GM12892 (cell line): Measurements from ENCODE around the gene ZBTB1.
"Not testable (repeated sequence)": the region's sequence is repeated elsewhere in the genome, so short reads cannot be mapped to it uniquely, and the experiment has no call there.

Source experiments
- DNase-seq: peaks from one replicate; pipeline ENCODE4 v3.0.0; 2011; ENCODE audit not compliant: insufficient read length
- FAIRE-seq: peaks from 2 replicates; lab custom pipeline; 2011; peaks lifted over from hg19 to GRCh38; lab: Jason Lieb, UNC
- POLR2A ChIP-seq: IDR thresholded peaks from 2 replicates; pipeline ENCODE4 v1.6.1; 2011; ENCODE audit warnings: low read depth, low read length, control low read depth
- POLR2AphosphoS5 ChIP-seq: IDR thresholded peaks from 2 replicates; pipeline ENCODE4 v1.6.1; 2011; ENCODE audit warnings: low read depth, low read length, control low read depth
- TAF1 ChIP-seq: IDR thresholded peaks from 2 replicates; pipeline ENCODE4 v1.6.1; 2011; ENCODE audit warnings: low read depth, mild to moderate bottlenecking, control low read depth, low read length, borderline replicate concordance

The ZBTB1 gene

GRCh38 chr14:64510825-64511671 lies 6.5 kb downstream of the ZBTB1 start:
- FAIRE-seq (peak; percentile 92), DNase-seq (no peak)
- TF ChIP-seq TAF1 (no peak), POLR2AphosphoS5 (no peak; the same call in 1 of the 2 replicates), POLR2A (no peak)

- FAIRE-seq (no peak), DNase-seq (no peak)
- TF ChIP-seq TAF1 (no peak), POLR2A (no peak), POLR2AphosphoS5 (no peak)
Observed at GRCh38 chr14:64513271-64513670, 8.7 kb downstream of the ZBTB1 start.

DNA sequence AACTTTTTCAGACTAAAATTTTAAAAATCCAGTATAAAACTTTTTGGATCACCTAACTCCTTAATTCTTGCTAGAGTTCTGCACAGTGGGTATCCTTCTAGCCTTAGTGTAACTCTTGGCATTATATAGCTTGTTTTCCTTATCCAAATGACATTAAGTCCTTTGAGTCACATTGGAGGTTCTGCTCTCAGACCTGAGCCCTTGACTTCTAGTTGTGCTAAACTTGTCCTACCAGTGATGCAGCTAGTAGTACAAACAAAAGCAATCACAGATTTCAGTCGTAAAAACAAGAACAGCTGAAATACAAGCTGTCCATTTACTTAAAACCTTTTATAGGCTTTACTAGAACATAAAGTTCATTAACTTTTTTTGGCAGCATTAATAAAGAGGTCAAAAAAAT lies 10.5 kb downstream of the ZBTB1 start:
- no peak for DNase-seq
- FAIRE-seq, result peak; percentile 42
- TF ChIP-seq TAF1 (no peak), POLR2AphosphoS5 (no peak), POLR2A (no peak)

DNA sequence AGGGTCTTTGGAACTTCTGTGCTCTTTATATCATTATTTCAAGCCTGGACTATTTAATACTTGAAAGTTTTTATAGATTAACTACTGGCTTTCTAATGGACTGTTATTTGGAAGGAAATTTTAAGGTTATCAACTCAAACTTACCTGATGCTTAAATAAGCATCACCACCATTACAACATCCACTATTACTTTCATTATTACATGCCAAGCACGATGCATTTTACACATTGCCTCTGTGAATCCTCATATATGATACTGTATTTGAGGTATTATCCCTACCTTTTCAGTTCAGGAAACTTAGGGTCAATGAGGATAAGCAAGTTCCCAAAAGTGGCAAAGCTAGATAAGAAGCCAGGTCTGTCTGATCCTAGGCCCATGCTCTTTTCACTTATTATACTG lies 12.4 kb downstream of the ZBTB1 start:
- no peak for TF ChIP-seq TAF1
- TF ChIP-seq POLR2AphosphoS5, result no peak
- TF ChIP-seq POLR2A, result no peak
- FAIRE-seq, result peak; percentile 78
- DNase-seq, result no peak

GRCh38 chr14:64517667-64518066 lies 13.1 kb downstream of the ZBTB1 start:
- FAIRE-seq, DNase-seq: not testable (repeated sequence)

GRCh38 chr14:64518229-64518628 lies 13.7 kb downstream of the ZBTB1 start:
- FAIRE-seq (no peak), DNase-seq (no peak)
- no peak for TF ChIP-seq POLR2AphosphoS5
- TF ChIP-seq TAF1, result no peak
- no peak for TF ChIP-seq POLR2A

GRCh38 chr14:64520699-64521098 lies 16.1 kb downstream of the ZBTB1 start:
- DNase-seq (no peak), FAIRE-seq (no peak)
- TF ChIP-seq POLR2A (no peak), POLR2AphosphoS5 (no peak), TAF1 (no peak)

DNA sequence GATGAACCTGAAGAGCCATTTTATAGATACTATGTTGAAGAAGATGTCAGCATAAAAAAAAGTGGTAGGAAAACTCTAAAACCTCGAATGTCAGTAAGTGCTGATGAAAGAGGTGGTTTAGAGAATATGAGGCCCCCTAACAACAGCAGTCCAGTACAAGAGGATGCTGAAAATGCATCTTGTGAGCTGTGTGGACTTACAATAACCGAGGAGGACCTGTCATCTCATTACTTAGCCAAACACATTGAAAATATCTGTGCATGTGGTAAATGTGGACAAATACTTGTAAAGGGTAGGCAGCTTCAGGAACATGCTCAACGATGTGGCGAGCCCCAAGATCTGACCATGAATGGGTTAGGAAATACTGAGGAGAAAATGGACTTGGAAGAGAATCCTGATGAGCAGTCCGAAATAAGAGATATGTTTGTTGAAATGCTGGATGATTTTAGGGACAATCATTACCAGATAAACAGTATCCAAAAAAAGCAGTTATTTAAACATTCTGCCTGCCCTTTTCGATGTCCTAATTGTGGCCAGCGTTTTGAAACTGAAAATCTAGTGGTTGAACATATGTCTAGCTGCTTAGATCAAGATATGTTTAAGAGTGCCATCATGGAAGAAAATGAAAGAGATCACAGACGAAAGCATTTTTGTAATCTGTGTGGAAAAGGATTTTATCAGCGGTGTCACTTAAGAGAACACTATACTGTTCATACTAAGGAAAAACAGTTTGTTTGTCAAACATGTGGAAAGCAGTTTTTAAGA lies 18.2 kb downstream of the ZBTB1 start:
- FAIRE-seq, result no peak
- TF ChIP-seq POLR2AphosphoS5, result no peak
- TF ChIP-seq POLR2A, result no peak
- no peak for TF ChIP-seq TAF1
- DNase-seq, result no peak

DNA sequence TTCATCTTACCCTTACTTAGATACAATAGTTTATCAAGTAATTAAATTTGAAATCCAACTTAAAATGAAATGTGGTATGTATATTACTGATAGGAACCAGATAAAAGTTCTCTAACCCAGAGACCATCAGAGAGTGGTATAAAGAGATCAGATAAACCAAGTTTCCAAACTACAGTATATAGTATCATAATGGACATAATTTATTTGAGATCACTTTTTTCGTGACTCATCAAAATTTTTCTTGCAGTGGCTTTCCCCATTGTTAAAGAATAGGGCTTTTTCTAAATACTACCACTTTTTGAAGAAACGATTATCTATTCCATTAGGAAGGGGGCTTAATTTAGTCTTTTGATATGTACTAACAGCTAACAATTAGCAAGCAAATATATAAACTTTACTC lies 20.8 kb downstream of the ZBTB1 start:
- TF ChIP-seq TAF1 (no peak), POLR2A (no peak), POLR2AphosphoS5 (no peak)
- DNase-seq, result no peak
- FAIRE-seq, result no peak

DNA sequence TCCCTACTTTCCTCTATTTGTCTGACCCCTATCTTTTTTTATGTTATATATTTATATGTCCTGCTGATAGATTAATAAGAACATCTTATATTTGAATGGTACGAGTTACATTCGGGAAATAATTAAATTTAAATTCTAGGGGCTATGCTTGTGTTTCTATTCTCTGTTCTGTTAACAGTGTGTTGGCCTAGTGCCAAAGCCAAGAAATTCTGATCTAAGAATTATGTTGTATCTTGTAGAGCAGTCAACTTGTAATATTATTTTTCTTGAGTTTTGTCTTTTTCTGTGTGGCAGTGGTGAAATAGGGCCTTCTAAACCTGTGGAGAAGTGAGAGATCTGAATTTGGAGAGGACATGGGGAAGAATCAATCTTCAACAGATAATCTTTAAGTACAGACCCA lies 27.0 kb downstream of the ZBTB1 start:
- TF ChIP-seq POLR2AphosphoS5 (no peak), TAF1 (no peak), POLR2A (no peak)
- no peak for FAIRE-seq
- no peak for DNase-seq

DNA sequence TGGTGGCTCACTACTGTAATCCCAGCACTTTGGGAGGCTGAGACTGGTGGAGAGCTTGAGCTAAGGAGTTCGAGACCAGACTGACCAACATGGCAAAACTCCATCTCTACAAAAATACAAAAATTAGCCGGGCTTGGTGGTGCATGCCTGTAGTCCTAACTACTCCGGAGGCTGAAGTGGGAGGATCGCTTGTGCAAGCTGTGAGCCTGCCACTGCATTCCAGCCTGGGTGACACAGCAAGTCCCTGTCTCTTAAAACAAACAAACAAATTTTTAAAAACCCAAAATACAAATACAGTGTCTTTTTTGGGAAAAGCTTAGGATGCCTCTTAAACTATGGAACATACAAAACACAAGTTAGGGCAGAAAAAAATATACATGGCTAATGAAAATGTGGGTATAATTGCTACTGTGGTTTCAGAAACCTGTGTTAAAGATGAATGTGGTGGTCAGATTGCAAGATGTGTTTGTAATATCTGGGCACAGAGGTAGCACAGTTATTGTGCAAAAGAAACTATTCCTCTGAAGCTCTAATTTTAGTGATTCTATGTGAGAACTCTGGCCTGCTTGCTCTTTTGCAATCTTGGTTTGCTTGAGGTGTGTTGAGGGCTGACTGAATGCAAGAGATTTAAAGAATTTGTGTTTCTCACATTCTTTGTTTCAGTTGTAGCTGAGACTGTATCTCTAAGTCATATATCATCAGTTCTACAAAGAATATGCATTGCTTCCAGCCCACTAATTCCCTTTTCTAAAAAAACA lies 32.1 kb downstream of the ZBTB1 start:
- FAIRE-seq (no peak), DNase-seq (no peak)
- no peak for TF ChIP-seq POLR2A
- no peak for TF ChIP-seq POLR2AphosphoS5
- no peak for TF ChIP-seq TAF1
